ENCODE data around the gene ANKRD13A.
"Not testable (repeated sequence)": the region's sequence is repeated elsewhere in the genome, so short reads cannot be mapped to it uniquely, and the experiment has no call there.

Gene ANKRD13A

DNA sequence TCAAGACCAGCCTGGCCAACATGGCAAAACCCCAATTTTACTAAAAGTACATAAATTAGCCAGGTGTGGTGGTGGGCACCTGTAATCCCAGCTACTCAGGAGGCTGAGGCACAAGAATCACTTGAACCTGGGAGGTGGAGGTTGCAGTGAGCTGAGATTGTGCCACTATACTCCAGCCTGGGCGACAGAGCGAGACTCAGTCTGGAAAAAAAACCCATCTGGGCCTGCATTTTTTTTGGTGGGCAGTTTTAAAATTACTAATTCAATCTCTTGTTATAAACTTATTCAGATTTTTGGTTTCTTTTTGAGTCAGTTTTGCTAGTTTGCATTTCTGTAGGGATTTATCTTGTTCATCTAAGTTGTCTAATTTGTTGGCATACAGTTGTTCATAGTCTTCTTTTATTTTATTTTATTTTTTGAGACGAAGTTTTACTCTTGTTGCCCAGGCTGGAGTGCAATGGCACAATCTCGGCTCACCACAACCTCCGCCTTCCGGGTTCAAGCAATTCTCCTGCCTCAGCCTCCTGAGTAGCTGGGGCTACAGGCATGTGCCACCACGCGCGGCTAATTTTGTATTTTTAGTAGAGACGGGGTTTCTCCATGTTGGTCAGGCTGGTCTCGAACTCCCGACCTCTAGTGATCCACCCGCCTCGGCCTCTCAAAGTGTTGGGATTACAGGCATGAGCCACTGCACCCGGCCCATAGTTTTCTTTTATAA, 9.6 kb downstream of the ANKRD13A start:
- not testable (repeated sequence) for DNase-seq

DNA sequence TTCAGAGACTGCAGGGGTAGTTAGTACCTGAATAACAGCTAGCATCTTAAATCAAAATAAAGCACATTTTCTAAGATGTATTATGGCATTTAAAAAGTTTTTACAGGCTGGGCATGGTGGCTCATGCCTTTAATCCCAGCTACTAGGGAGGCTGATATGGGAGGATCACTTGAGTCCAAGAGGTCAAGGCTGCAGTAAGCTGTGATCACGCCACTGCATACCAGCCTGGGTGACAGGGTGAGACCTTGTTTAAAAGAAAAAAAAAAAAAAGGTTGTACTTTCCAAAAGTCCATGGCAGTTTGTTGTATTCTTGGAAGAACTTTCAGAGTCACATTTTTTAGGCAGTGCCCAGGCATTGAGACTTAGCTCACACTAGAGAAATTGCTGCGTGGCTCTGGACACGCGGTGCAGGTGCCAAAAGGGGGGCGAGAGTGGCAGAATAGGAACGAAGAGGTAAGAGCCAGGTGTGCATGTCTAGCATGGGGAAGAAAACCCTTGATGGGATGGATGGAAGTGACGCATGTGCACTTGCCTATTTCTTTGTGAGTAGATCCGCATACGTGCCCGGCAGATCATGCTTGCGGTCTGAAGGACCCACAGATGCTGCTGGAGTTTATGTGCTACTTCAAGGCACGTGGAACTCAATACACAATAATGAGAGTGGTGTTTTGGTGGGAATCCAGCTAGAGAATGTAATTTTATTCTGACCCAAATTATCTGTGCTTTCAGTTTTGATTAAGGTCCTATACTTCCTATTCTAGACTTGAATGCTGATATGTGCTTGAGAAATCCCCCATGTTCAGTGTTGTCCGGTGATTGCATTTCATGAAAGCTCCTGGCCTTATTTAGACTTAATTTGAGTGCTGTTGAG, 11.9 kb downstream of the ANKRD13A start:
- DNase-seq: no peak

DNA sequence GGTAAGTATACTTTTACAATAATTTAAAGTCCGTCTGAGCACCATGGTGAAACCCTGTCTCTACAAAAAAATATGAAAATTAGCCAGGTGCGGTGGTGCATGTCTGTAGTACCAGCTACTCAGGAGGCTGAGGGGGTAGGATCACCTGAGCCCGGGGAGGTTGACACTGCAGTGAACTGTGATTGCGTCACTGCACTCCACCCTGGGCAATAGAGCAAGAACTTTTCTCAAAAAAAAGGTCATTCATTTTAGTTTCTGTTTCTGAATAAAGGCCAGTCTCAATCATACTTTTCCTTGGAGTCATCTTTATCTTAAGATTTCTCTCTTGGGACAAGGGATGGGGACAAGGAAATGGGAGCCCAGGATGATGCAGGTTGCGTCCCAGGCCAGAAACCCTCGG, 12.9 kb downstream of the ANKRD13A start:
- no peak for DNase-seq

DNA sequence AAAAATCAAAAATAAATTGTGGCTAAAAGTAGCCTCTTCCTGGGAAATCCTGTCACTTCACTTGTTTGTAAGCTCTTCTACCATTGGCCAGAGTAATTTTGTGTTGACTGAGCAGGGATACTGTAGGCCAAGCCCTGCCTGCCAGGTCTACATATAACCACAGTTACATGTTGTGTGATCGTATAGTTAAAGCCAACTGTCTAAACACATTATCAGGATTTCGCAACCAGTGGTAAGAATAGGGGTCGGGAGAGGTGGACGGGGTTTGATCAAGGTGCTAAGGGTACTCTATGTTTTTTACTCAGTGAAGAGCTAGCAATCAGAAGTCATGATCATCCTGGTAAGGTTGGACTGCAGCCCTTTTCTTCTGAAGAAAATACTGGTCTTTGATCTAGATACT, 13.4 kb downstream of the ANKRD13A start:
- no peak for DNase-seq

DNA sequence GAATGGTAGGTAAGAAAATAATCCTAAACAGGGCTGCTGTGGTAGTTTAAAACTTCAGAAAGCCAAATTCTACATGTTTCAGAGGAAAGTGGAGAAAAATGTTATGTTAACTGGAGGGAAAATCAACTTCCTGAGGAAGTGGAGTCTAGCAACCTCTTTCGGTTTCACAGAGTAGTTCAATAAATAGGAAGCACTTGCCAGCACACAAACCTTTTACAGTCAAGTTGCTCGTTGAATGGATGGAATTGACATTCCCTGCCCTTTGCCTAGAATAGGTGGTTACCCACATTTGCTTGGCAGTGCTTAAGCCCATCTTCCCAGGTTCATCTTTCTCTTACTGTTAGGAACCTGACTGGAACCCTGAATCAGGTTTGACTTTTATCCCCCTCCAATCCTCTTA, 15.9 kb downstream of the ANKRD13A start:
- no peak for DNase-seq

DNA sequence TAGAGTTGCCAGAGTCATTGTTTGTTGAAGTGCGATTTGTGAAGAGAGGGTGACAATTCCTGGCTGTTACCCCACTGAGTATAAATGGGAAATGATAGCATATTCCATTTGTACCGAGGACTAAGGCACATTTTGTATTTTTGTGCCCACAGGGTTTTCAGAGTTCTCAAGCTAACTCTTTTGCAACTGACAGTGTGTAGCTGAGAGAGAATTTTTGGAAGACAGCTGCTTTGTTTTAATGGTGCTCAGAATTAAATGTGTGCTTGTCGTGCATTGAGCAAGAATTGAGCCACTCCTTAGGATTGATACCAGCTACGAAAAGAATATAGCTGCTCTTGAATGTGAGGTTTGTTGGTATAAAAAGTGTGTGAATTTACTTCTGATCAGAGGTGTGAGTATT, 21.7 kb downstream of the ANKRD13A start:
- DNase-seq: no peak

DNA sequence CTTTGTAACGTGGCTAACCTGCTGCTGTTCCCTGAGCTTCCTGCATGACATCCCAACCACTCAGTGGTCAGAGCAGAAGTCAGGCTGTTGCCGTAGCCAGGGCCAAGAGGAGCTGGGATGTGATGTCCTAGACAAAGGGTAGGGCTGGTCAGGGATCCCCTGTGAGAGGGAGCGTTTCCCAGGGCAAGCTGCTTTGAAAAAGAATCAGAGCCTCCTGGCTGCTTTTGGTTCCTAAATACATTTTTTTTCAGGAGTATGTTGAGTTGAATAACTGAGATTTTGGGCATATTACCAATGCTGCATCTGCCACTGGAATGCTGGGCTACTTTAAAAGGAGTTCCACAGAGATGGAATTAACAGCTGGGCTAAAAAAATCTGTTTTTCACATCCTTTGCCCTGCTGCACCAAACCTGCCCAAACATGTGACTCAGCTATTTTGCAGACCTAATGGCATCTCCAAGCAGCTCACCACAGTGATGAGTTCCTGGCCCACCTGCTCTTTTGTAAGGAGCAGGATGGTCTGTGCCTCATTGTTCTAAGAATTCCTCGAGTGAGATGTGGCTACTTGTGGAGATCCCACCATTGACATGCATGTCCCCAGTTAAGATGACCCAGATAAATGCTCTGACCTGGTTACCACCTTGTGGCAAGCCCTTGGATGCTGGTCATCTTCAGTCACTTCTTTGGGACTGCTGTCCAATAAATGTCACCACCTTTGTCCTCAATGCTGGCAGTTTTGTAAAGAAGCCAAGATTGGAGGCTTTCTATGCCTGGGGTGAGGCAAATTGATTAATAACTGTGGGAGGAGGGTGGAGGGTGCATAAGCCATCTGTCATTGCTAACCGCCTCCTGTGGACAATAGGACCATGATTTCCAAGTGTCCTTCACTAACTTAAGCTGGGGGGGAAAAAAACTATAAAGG, 24.1 kb downstream of the ANKRD13A start:
- DNase-seq: no peak

DNA sequence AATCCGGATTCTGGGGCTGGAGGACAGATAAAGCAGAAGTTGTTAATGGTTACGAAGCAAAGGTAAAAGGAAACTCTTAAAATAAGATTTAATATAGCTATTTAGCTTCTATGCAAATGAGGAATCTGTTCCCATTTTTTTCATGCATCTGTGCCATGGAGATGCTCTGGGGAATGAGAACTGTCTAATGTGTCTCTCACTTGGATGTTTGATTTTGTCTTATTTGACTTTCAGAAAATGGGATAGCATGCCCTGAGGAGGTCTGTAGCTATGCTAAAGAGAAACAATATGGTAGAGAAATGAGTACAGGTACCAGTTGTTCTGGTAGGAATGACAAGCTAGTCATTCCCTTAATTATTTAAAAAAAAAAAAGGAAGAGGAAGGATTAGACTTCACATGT, 24.8 kb downstream of the ANKRD13A start:
- no peak for DNase-seq

DNA sequence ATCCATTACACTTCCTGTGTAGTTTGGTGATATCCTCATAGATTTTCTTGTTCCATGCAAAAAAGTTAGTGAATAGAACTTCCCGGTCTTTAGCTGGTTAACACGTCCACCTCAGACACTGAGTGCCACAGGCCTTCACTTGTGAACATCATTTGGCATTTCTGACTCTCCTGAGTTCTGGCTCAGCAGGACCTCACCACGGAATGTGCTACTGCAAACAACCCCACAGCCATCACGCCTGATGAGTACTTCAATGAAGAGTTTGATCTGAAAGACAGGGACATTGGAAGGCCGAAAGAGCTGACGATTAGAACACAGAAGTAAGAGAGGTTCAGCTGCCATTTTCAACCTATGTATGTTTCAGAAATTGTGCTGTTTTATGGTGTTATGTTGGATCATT, 29.1 kb downstream of the ANKRD13A start:
- DNase-seq: no peak

DNA sequence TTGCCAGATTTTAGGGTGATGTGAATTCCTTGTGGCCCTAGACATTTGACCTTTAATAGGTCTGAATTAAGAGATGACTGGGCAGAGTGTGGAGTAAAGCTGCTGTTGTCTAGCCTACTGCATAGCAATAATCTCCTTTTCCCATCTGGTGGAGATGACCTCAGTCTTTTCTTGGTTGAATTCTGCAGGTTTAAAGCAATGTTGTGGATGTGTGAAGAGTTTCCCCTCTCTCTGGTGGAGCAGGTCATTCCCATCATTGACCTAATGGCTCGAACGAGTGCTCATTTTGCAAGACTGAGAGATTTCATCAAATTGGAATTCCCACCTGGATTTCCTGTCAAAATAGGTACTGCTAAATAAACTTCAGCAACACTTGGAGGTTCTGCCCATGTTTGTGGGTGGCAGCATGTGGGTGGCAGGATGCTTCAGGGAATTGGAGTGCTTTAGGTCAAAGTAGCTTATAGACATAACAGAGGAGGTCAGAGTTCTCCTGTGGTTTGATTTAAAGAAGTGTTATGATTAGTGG, 30.1 kb downstream of the ANKRD13A start:
- DNase-seq: no peak

DNA sequence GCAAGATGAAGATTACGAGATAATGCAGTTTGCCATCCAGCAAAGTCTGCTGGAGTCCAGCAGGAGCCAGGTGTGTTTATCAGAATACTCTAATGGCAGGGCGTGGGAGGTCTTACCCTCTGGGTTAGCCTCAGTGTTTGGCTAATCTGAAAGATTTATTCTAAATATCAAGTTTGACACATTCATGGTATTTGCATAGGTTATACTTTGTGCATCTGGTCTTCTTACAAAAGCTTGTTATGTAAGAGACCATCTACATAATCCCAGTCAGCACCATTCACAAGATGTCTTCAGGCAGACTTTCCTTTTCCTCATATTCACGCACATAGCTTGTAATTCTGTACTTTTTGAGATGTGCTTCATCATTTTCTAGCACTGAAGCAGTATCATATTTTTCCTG, 34.7 kb downstream of the ANKRD13A start:
- no peak for DNase-seq

DNA sequence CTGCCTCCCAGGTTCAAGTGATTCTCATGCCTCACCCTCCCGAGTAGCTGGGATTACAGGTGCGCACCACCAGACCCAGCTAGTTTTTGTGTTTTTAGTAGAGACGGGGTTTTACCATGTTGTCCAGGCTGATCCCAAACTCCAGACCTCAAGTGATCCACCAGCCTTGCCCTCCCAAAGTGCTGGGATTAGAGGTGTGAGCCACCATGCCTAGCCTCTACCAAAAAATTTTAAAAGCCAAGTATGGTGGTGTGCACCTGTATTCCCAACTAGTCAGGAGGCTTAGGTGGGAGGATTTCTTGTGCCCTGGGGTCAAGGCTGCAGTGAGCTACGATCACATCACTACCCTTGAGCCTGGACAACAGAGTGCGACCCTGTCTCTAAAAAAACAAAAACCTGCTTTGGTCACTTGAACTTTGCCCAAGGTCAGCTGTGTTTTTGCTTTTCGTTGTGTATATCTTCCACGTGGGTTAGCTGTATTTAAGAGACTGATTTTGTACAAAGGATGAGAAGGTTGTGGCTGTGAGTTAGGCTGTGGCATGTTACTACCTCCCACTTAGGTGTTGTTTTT, 36.4 kb downstream of the ANKRD13A start:
- DNase-seq: no peak

DNA sequence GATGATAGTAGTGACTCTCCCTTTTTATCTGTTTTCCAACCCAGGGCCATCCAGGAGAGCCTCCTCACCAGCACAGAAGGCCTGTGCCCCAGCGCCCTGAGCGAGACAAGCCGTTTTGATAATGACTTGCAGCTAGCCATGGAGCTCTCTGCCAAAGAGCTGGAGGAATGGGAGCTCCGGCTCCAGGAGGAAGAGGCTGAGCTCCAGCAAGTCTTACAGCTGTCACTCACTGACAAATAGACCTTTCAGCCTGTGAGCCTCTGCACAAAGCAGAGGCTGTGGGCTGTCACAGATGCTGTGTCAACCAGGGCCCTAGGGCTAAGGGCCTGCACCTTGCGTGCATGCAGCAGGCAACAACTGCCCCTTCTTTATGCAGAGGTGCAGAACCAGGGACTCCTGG, 38.1 kb downstream of the ANKRD13A start:
- no peak for DNase-seq

DNA sequence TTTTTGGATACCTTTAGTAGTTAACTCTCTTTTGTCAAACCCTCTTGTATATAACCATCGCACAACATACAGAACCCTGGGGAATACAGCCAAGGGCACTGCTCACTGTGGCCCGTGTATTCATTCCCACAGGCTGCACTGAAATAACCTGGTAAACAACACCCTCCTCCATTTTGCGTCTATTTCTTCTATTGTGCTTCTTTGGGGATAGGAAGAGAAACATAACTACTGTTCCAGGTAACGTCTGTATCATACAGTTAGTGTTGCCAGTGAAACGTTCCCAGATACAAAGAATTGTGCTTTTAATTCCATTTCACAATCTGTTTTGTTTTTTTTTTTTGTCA, 39.5 kb downstream of the ANKRD13A start:
- DNase-seq: no peak

DNA sequence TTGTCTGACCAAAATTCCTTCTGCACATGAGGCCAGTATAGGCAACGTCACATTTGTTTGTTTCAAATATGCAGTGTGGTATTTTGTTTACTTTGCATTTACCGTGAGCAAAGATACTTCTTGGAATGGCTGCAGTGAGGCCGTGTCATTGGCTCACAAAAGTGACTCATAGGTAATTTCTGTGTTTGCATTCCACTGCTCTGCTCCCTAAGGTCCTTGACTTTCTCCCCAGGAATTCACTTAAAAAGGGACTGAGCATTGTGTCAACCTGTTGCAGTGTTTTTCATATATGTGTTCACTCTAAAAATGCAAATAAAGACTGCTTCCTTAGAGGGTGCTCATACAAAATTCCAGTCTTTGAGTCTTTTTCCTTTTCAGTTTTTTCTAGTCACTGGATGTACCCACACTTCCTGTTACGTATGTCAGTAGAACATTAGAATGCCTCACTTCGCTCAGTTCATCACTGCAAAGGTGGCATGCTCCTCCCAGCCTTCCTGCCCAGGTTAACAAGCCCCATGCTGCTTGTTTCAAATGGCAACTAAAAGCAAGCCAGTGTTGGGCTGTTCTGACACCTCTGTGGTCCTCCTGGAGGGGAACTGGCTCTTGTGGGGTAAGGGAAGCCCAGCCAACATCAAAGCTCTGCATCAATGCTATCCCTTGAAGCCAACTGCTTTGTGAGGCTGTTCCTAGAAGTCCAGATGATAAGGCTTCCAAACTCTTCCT, 40.0 kb downstream of the ANKRD13A start:
- peak; percentile 35 for DNase-seq

DNA sequence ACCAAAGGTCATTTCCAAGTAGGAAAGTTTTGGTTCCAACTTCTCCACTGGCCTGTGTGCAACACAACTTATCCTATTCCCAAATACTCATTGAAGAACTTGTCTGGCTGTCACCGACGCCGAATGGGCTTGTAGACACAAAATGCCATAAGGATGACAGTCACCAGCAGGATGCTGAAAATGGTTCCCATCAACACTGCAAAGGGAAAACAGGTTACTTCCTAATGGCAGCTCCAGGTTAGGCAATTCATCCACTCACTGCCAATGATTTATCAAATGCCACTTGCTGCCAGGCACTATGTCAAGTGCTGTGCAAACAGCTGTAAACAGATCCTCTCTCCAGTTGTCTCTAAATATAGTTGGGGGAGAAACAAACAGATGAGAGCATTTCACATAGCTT, 43.0 kb downstream of the ANKRD13A start:
- no peak for DNase-seq

DNA sequence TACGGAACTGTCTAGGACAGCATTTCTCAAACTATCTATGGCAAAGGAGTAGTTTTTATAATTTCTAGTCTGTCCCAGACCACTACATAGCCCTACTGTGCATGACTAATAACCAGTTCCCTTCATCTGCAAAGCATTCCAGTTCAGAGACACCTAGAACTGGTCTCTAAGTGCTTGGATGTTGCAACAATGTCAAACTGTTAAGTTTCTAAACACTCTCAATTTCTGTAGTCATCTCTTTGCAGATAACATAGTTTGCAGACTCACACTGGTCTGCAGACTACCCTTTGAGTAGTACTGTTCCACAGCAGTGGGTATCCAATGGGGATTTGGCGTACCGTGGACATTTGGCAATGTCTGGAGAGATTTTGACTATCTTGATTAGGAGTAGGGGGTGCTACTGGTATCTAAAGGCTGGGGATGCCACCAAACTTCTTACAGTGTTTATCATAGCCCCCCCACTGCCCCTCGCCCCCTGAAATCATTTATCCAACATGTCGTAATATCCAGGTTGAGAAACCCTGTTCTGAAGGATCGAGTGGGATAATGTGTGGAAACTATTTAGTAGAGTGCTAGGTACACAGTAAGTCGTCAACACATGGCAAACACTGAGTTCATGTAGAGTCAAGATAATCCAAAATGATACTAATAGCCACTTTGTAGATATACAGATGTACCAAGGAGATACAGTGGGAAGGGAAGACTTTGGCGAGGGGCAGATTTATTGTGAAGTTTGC, 47.4 kb downstream of the ANKRD13A start:
- no peak for DNase-seq

DNA sequence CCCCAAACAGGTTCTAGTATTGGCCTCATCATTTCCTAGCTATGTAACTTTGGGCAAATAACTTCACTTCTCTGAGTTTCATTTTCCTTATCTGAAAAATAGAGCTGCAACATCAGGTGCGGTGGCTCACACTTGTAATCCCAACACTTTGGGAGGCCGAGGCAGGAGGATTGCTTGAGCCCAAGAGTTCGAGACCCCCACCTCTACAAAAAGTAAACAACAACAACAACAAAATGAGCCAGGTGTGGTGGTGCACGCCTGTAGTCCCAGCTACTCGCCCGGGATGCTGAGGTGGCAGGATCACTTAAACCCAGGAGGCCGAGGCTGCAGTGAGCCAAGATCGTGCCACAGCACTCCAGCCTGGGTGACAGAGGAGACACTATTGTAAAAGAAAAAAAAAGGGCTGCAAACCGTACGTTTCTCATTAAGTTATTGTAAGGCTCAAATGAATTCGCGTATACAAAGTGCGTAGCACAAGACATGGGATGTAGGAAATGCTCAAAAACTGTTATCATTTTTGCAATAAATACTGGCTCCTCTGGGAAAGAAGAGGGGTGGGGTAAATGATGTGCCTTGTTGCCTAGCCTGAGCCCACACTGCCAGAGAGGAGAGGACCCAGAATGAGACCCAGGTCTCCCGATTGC, 48.2 kb downstream of the ANKRD13A start:
- DNase-seq: no peak

DNA sequence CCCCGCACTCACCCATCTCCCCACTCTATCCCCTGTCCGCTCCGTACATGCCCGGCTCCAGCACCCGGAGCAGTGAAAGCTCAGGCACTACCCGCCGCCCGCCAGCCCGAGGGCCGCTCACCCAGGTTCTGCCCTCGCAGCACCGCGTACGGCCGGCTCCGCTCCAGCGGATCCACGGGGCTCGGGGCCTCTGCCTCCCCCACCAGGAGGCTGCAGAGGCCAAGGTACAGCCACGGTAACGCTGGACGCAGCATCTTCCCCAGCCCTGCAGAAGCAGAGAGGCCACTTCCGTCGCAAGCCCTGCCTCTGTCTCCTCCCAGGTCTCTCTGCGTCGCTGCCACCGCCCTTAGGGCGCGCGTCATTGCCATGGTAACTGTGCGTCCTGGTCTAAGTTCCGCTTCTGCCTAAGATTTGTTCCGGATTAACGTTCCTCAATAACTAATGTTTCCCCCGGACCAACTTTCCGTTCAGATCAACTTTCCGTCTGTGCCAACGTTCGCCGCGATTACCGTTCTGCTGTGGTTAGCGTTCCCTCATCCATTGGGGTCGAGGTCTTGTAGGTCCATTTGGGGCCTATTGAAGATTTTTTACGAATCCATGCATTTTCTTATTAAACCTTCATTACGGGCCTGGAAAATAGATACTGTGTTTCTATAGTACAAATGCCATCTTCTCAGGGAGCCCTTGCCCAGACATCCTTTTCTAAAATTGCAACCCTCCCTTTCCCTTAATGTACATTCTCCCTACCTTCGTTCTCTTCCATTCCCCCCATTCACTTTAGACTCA, 49.2 kb downstream of the ANKRD13A start, which contains the start of gene C12orf76:
Gene C12orf76 (minus strand): TSS at position 281 of the 786 bp plus-strand sequence. CDS start 27 bp downstream, at position 254.
- peak; percentile 66 for DNase-seq

DNA sequence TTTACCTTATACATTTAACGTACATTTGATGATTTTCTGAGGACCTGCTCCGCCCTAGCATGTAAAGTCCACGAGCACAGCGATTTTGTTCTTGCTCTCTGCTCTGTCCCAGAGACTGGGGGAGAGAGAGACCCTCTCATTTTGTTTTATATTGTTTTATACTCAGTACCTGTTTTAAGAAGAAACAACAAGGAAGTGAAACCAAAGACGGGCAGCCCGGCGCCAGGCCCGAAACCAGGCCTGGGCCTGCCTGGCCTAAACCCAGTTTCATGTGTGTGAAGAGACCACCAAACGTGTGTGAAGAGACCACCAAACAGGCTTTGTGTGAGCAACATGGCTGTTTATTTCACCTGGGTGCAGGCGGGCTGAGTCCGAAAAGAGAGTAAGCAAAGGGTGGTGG, 49.8 kb downstream of the ANKRD13A start:
- not testable (repeated sequence) for DNase-seq

Measured in 8988T (cell line).